HG03139 (cell line): ENCODE measurements around the gene UBE2L3.
"Not testable (repeated sequence)": the region's sequence is repeated elsewhere in the genome, so short reads cannot be mapped to it uniquely, and the experiment has no call there.

Source experiments
- ATAC-seq: cut with Tn5 transposase; IDR thresholded peaks from one replicate; pipeline ENCODE4 v1.9.1; 2021; ENCODE audit not compliant: unreplicated experiment

Gene UBE2L3

GRCh38 chr22:21570398-21570797, 2.9 kb downstream of the UBE2L3 start:
- ATAC-seq, result no peak

GRCh38 chr22:21571679-21572078, 4.2 kb downstream of the UBE2L3 start:
- ATAC-seq, result no peak

- no peak for ATAC-seq
Observed at GRCh38 chr22:21573293-21573734, 5.8 kb downstream of the UBE2L3 start.

- no peak for ATAC-seq
Observed at GRCh38 chr22:21573750-21574494, 6.4 kb downstream of the UBE2L3 start.

GRCh38 chr22:21579474-21579851, 11.9 kb downstream of the UBE2L3 start:
- no peak for ATAC-seq

GRCh38 chr22:21580623-21581007, 13.1 kb downstream of the UBE2L3 start:
- not testable (repeated sequence) for ATAC-seq

- ATAC-seq, result not testable (repeated sequence)
Observed at GRCh38 chr22:21581009-21581713, 13.6 kb downstream of the UBE2L3 start.

- no peak for ATAC-seq
Observed at GRCh38 chr22:21582801-21583740, 15.6 kb downstream of the UBE2L3 start.

- no peak for ATAC-seq
Observed at GRCh38 chr22:21585389-21585788, 17.9 kb downstream of the UBE2L3 start.

GRCh38 chr22:21587803-21588611, 20.5 kb downstream of the UBE2L3 start:
- ATAC-seq, result peak; percentile 64

- ATAC-seq, result no peak
Observed at GRCh38 chr22:21589396-21589795, 21.9 kb downstream of the UBE2L3 start.

- no peak for ATAC-seq
Observed at GRCh38 chr22:21590809-21591641, 23.5 kb downstream of the UBE2L3 start.

- no peak for ATAC-seq
Observed at GRCh38 chr22:21591695-21592094, 24.2 kb downstream of the UBE2L3 start.

- no peak for ATAC-seq
Observed at GRCh38 chr22:21592422-21592821, 24.9 kb downstream of the UBE2L3 start.

GRCh38 chr22:21593406-21594232, 26.1 kb downstream of the UBE2L3 start:
- no peak for ATAC-seq

- no peak for ATAC-seq
Observed at GRCh38 chr22:21594865-21595452, 27.4 kb downstream of the UBE2L3 start.

- ATAC-seq, result not testable (repeated sequence)
Observed at GRCh38 chr22:21596356-21597135, 29.0 kb downstream of the UBE2L3 start.

- ATAC-seq, result no peak
Observed at GRCh38 chr22:21598302-21598701, 30.8 kb downstream of the UBE2L3 start.
